ENCODE measurements around the gene MAP3K5. TPM values are rescaled to one million over a fixed set of nuclear protein-coding genes. Genes with fewer than 3 reads are reported as not detected.

MAP3K5 gene
- total and polyA plus RNA-seq, 9 donors: 37.0 to 217 (median 80.2) TPM

- 80 to 89% (median 84%) methylated on average over 1 of the region's 1 CpG for WGBS, 3 donors
- Histone ChIP-seq H3K27ac (no peak overlapping the region), H3K27me3 (no peaks in the 10 kb centered on the region), H3K4me1 (ENCODE audit: insufficient read depth) (peaks cover 2% of the 10 kb centered on the region), H3K9me3 (no peaks in the 10 kb centered on the region), H3K36me3 (no peaks in the 10 kb centered on the region), H3K4me3 (no peak overlapping the region)
- DNase-seq: no peak
- intact Hi-C loops (cut with DNase I): no loop called here
- no peak for TF ChIP-seq EP300 (IDR thresholded peaks at IDR 0.05)
- no peak for TF ChIP-seq POLR2A (IDR thresholded peaks at IDR 0.05)
- TF ChIP-seq CTCF (IDR thresholded peaks at IDR 0.05): no peak
Measured at GRCh38 chr6:136633355-136633754, 158.9 kb downstream of the MAP3K5 start.

GRCh38 chr6:136628996-136629395 is 163.3 kb downstream of the MAP3K5 start:
- Histone ChIP-seq H3K4me3 (no peak overlapping the region), H3K9me3 (no peaks in the 10 kb centered on the region), H3K36me3 (no peaks in the 10 kb centered on the region), H3K27ac (no peak overlapping the region), H3K4me1 (ENCODE audit: insufficient read depth) (no peaks in the 10 kb centered on the region), H3K27me3 (no peaks in the 10 kb centered on the region)
- TF ChIP-seq CTCF (IDR thresholded peaks at IDR 0.05) (no peak), POLR2A (IDR thresholded peaks at IDR 0.05) (no peak), EP300 (IDR thresholded peaks at IDR 0.05) (no peak)
- WGBS, 3 donors: 76 to 89% (median 86%) methylated on average over 5 of the region's 5 CpGs
- intact Hi-C loops (cut with DNase I): no loop called here
- DNase-seq: no peak

GRCh38 chr6:136627191-136627590 is 165.1 kb downstream of the MAP3K5 start:
- no peaks in the 10 kb centered on the region for H3K9me3 ChIP-seq
- 97 to 98% (median 97%) methylated on average over 5 of the region's 5 CpGs for WGBS, 3 donors
- TF ChIP-seq EP300 (IDR thresholded peaks at IDR 0.05) (no peak), POLR2A (IDR thresholded peaks at IDR 0.05) (no peak), CTCF (IDR thresholded peaks at IDR 0.05) (no peak)

GRCh38 chr6:136625293-136625692 is 167.0 kb downstream of the MAP3K5 start:
- Histone ChIP-seq H3K4me1 (ENCODE audit: insufficient read depth) (no peaks in the 10 kb centered on the region), H3K4me3 (no peak overlapping the region), H3K27ac (no peak overlapping the region), H3K9me3 (no peaks in the 10 kb centered on the region), H3K27me3 (no peaks in the 10 kb centered on the region), H3K36me3 (no peaks in the 10 kb centered on the region)
- intact Hi-C loops (cut with DNase I): no loop called here
- 89 to 100% (median 100%) methylated on average over 1 of the region's 1 CpG for WGBS, 3 donors
- DNase-seq: no peak
- no peak for TF ChIP-seq CTCF (IDR thresholded peaks at IDR 0.05)

More at GRCh38 chr6:136627191-136627590, 165.1 kb downstream of the MAP3K5 start:
- no peak overlapping the region for H3K4me3 ChIP-seq
- H3K27me3 ChIP-seq: no peaks in the 10 kb centered on the region
- intact Hi-C loops (cut with DNase I): no loop called here
- H3K27ac ChIP-seq: no peak overlapping the region
- H3K4me1 ChIP-seq (ENCODE audit: insufficient read depth): no peaks in the 10 kb centered on the region
- DNase-seq: no peak
- H3K36me3 ChIP-seq: no peaks in the 10 kb centered on the region

GRCh38 chr6:136624347-136624746 is 167.9 kb downstream of the MAP3K5 start:
- TF ChIP-seq CTCF (IDR thresholded peaks at IDR 0.05) (no peak), EP300 (IDR thresholded peaks at IDR 0.05) (no peak), POLR2A (IDR thresholded peaks at IDR 0.05) (no peak)
- H3K27ac ChIP-seq: no peak overlapping the region
- intact Hi-C loops (cut with DNase I): no loop called here

More at GRCh38 chr6:136624347-136624746, 167.9 kb downstream of the MAP3K5 start:
- no peaks in the 10 kb centered on the region for H3K27me3 ChIP-seq
- no peaks in the 10 kb centered on the region for H3K9me3 ChIP-seq
- no peak for DNase-seq
- H3K4me3 ChIP-seq: no peak overlapping the region
- H3K36me3 ChIP-seq: no peaks in the 10 kb centered on the region
- H3K4me1 ChIP-seq (ENCODE audit: insufficient read depth): no peaks in the 10 kb centered on the region
